ENCODE measurements around the gene SMAD7. TPM values are rescaled to one million over a fixed set of nuclear protein-coding genes. Genes with fewer than 3 reads are reported as not detected.
A peak's percentile ranks its signal among the peaks of the same experiment; 100 is the strongest.

SMAD7 gene
- polyA plus RNA-seq, 3 donors: 1.4 to 9.4 (median 1.5) TPM

DNA sequence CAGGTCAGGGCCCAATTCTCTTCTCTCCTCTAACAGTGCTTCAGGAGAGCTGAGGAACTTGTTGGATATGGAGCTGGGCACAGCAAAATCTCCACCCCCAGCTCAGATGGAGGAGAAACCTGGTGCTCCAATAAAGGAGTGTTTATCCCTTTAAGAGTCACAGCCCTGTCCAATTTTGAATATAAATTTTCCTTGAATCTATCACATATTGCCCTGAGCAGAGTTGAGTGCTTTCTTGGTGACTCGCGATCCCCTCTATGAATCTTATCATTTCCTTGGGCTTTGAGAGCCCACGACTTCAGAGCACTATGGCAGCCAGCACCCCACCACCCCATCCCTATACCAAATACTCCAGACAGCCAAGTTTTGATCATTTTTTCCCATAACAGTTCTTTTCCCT lies 34.4 kb upstream of the SMAD7 start:
- H3K9me3 ChIP-seq (replicated peaks in 1 of 2; ENCODE audit: control insufficient read depth in 1 of 2, insufficient read depth in 1 of 2, low read length in 2 of 2): no peaks in the 10 kb centered on the region
- Mint-ChIP-seq H3K27ac (peak overlapping the region in 1 of 7 donors; percentile 61), H3K9me3 (peaks cover 0 to 3% (median 0%) of the 10 kb centered on the region in 7 donors), H3K36me3 (peaks cover 0 to 5% of the 10 kb centered on the region in 2 donors), H3K4me3 (no peak overlapping the region), H3K27me3 (ENCODE audit: low read depth in 3 of 3) (peaks cover 5 to 10% (median 7%) of the 10 kb centered on the region in 3 donors), H3K4me1 (peaks cover 30% of the 10 kb centered on the region)
- WGBS (ENCODE audit: insufficient coverage): 85% methylated on average over 3 of the region's 3 CpGs
- no peak for DNase-seq
- H3K4me2 ChIP-seq (replicated peaks; ENCODE audit: extremely low read depth, low read length, poor library complexity, severe bottlenecking): no peak overlapping the region
- TF ChIP-seq CTCF (IDR thresholded peaks at IDR 0.05): no peak
- H3K36me3 ChIP-seq (replicated peaks in 1 of 2; ENCODE audit: control insufficient read depth in 1 of 2, insufficient read depth in 2 of 2, low read length in 2 of 2): no peaks in the 10 kb centered on the region
- H3K4me3 ChIP-seq (replicated peaks in 1 of 3; ENCODE audit: low read depth in 2 of 3, low read length in 3 of 3): no peak overlapping the region
- intact Hi-C loops (cut with micrococcal nuclease): no loop called here
- peaks cover 24 to 30% of the 10 kb centered on the region in 2 donors for H3K4me1 ChIP-seq (ENCODE audit: control insufficient read depth in 1 of 2, insufficient read depth in 2 of 2, low read length in 2 of 2)
- H3K27me3 ChIP-seq (ENCODE audit: control insufficient read depth in 2 of 2, insufficient read depth in 2 of 2, low read length in 2 of 2): no peaks in the 10 kb centered on the region
- H3K9ac ChIP-seq (ENCODE audit: insufficient read depth, low read length, poor library complexity, severe bottlenecking): no peak overlapping the region
- H3K79me2 ChIP-seq (ENCODE audit: insufficient read depth, low read length): no peaks in the 10 kb centered on the region
- no peak overlapping the region for H2AFZ ChIP-seq (ENCODE audit: insufficient read depth, low read depth, low read length, poor library complexity, severe bottlenecking)
- H3K27ac ChIP-seq (ENCODE audit: low read depth in 1 of 2, low read length in 2 of 2): no peak overlapping the region
- H4K20me1 ChIP-seq (ENCODE audit: insufficient read depth, low read length): no peaks in the 10 kb centered on the region

- peak; percentile 25 to 72 (median 60) for DNase-seq
Measured at GRCh38 chr18:48983793-48984437, 33.1 kb upstream of the SMAD7 start.

More at GRCh38 chr18:48983793-48984437, 33.1 kb upstream of the SMAD7 start:
- Histone ChIP-seq H3K4me1 (ENCODE audit: control insufficient read depth in 1 of 2, insufficient read depth in 2 of 2, low read length in 2 of 2) (peaks cover 33 to 40% of the 10 kb centered on the region in 2 donors), H3K4me2 (replicated peaks; ENCODE audit: extremely low read depth, low read length, poor library complexity, severe bottlenecking) (peak overlapping the region; percentile 6), H3K79me2 (ENCODE audit: insufficient read depth, low read length) (no peaks in the 10 kb centered on the region), H3K27me3 (ENCODE audit: control insufficient read depth in 2 of 2, insufficient read depth in 2 of 2, low read length in 2 of 2) (no peaks in the 10 kb centered on the region), H2AFZ (ENCODE audit: insufficient read depth, low read depth, low read length, poor library complexity, severe bottlenecking) (no peak overlapping the region), H4K20me1 (ENCODE audit: insufficient read depth, low read length) (no peaks in the 10 kb centered on the region), H3K9ac (ENCODE audit: insufficient read depth, low read length, poor library complexity, severe bottlenecking) (no peak overlapping the region), H3K9me3 (replicated peaks in 1 of 2; ENCODE audit: control insufficient read depth in 1 of 2, insufficient read depth in 1 of 2, low read length in 2 of 2) (no peaks in the 10 kb centered on the region), H3K4me3 (replicated peaks in 1 of 3; ENCODE audit: low read depth in 2 of 3, low read length in 3 of 3) (no peak overlapping the region), H3K27ac (ENCODE audit: low read depth in 1 of 2, low read length in 2 of 2) (no peak overlapping the region), H3K36me3 (replicated peaks in 1 of 2; ENCODE audit: control insufficient read depth in 1 of 2, insufficient read depth in 2 of 2, low read length in 2 of 2) (no peaks in the 10 kb centered on the region)
- peaks cover 41% of the 10 kb centered on the region for H3K4me1 Mint-ChIP-seq
- peaks cover 0 to 3% (median 0%) of the 10 kb centered on the region in 7 donors for H3K9me3 Mint-ChIP-seq
- H3K27ac Mint-ChIP-seq: peak overlapping the region in 6 of 7 donors; percentile 56 to 88 (median 72)
- 73% methylated on average over 6 of the region's 8 CpGs for WGBS (ENCODE audit: insufficient coverage)
- intact Hi-C loops (cut with micrococcal nuclease): no loop called here
- peaks cover 5 to 11% (median 8%) of the 10 kb centered on the region in 3 donors for H3K27me3 Mint-ChIP-seq (ENCODE audit: low read depth in 3 of 3)
- peaks cover 0 to 5% of the 10 kb centered on the region in 2 donors for H3K36me3 Mint-ChIP-seq
- H3K4me3 Mint-ChIP-seq: peak overlapping the region in 1 of 2 donors; percentile 60
- no peak for TF ChIP-seq CTCF (IDR thresholded peaks at IDR 0.05)
